H1 (cell line): ENCODE measurements around the gene NLGN4X. TPM values are rescaled to one million over a fixed set of nuclear protein-coding genes. Genes with fewer than 3 reads are reported as not detected.

Experiments
- CTCF ChIA-PET: fragments of 300-600 bp; sonication (Branson Sonifier 250); formaldehyde crosslinking; loops from one replicate; lab custom pipeline; 2021; ENCODE audit not compliant: partially characterized antibody; lab: Charles Lee
- POLR2A ChIA-PET: fragments of 300-600 bp; sonication (Branson Sonifier 250); formaldehyde crosslinking; loops from one replicate; lab custom pipeline; 2021; ENCODE audit warnings: inconsistent platforms; ENCODE audit not compliant: partially characterized antibody; lab: Charles Lee
- DNase-seq, 2 experiments: peaks; one replicate each; pipeline versions ENCODE4 v3.0.0 to v3.0.0-alpha.2; 2010 to 2022; ENCODE audit warnings: low spot score in 2 of 2, low read depth in 1 of 2, mixed read lengths in 1 of 2
- FAIRE-seq: peaks from 2 replicates; lab custom pipeline; 2011; peaks lifted over from hg19 to GRCh38; lab: Jason Lieb, UNC
- H2AFZ ChIP-seq: 2 replicates; pipeline ENCODE4 v1.8.1; 2012; ENCODE audit warnings: low read length, inconsistent platforms
- H2AK5ac ChIP-seq: 2 replicates; pipeline ENCODE4 v1.6.1; 2013; ENCODE audit warnings: low read depth, low read length
- H2BK120ac ChIP-seq: replicated peaks from 2 replicates; pipeline ENCODE3; 2013; ENCODE audit warnings: low read depth, low read length, inconsistent platforms
- H2BK12ac ChIP-seq: 2 replicates; pipeline ENCODE4 v1.6.1; 2013; ENCODE audit warnings: low read depth, low read length
- H2BK15ac ChIP-seq: 2 replicates; pipeline ENCODE4 v1.6.1; 2013; ENCODE audit warnings: low read length
- H2BK20ac ChIP-seq: 2 replicates; pipeline ENCODE4 v1.6.1; 2013; ENCODE audit warnings: low read length
- H2BK5ac ChIP-seq: 2 replicates; pipeline ENCODE4 v1.6.1; 2013; ENCODE audit warnings: low read depth, low read length
- H3K14ac ChIP-seq: 2 replicates; pipeline ENCODE4 v1.6.1; 2013; ENCODE audit warnings: inconsistent platforms; ENCODE audit not compliant: insufficient read length
- H3K18ac ChIP-seq: 2 replicates; pipeline ENCODE4 v1.6.1; 2013; ENCODE audit warnings: low read length; ENCODE audit errors: extremely low read depth
- H3K23ac ChIP-seq: 2 replicates; pipeline ENCODE4 v1.6.1; 2013; ENCODE audit warnings: inconsistent platforms; ENCODE audit not compliant: insufficient read length
- H3K23me2 ChIP-seq: 2 replicates; pipeline ENCODE4 v1.6.1; 2013; ENCODE audit warnings: low read depth, low read length
- H3K27ac ChIP-seq: 2 replicates; pipeline ENCODE4 v1.6.1; 2011; ENCODE audit warnings: low read depth, low read length, inconsistent platforms
- H3K27me3 ChIP-seq, 4 experiments: replicated peaks in 1 of 4; 1 replicate in 1 of 4; 2 replicates in 3 of 4; pipeline versions ENCODE4 v1.6.1 to v1.8.1; 2011 to 2013; ENCODE audit warnings: low read length in 3 of 4, mild to moderate bottlenecking in 3 of 4, inconsistent platforms in 2 of 4, mixed read lengths in 2 of 4, moderate library complexity in 1 of 4; ENCODE audit not compliant: control insufficient read depth in 3 of 4, insufficient read depth in 3 of 4; ENCODE audit errors: extremely low read depth in 1 of 4
- H3K36me3 ChIP-seq, 4 experiments: 2 replicates each; pipeline versions ENCODE4 v1.6.1 to v1.8.1; 2011 to 2013; ENCODE audit warnings: mild to moderate bottlenecking in 4 of 4, low read length in 3 of 4, moderate library complexity in 2 of 4, control low read depth in 1 of 4, inconsistent platforms in 1 of 4; ENCODE audit not compliant: insufficient read depth in 4 of 4, control insufficient read depth in 2 of 4
- H3K4ac ChIP-seq: replicated peaks from 2 replicates; pipeline ENCODE3; 2013; ENCODE audit warnings: low read length, low read depth, mixed read lengths, inconsistent platforms; ENCODE audit not compliant: insufficient read length
- H3K4me1 ChIP-seq, 4 experiments: replicated peaks in 1 of 4; 1 replicate in 1 of 4; 2 replicates in 3 of 4; pipeline versions ENCODE4 v1.6.1 to v1.8.1; 2011 to 2013; ENCODE audit warnings: low read length in 3 of 4, inconsistent platforms in 2 of 4, mixed read lengths in 1 of 4; ENCODE audit not compliant: insufficient read depth in 4 of 4, control insufficient read depth in 3 of 4
- H3K4me2 ChIP-seq, 2 experiments: 2 replicates each; pipeline versions ENCODE4 v1.6.1 to v1.8.1; 2011 to 2013; ENCODE audit warnings: low read depth in 2 of 2, low read length in 2 of 2, control low read depth in 1 of 2, inconsistent platforms in 1 of 2, mild to moderate bottlenecking in 1 of 2; ENCODE audit not compliant: insufficient read depth in 1 of 2
- H3K4me3 ChIP-seq, 4 experiments: fragments of 200-600, 300-600 bp in 1 of 4; sonication (generic), shearing (Covaris generic), sonication (Bioruptor Twin) in 1 of 4; 2 replicates each; pipeline versions ENCODE4 v1.5.1 to v1.8.1; 2011 to 2016; ENCODE audit warnings: low read length in 4 of 4, low read depth in 3 of 4, control low read depth in 2 of 4, inconsistent platforms in 2 of 4, mild to moderate bottlenecking in 2 of 4, mixed read lengths in 1 of 4, moderate library complexity in 1 of 4; ENCODE audit not compliant: insufficient read depth in 2 of 4; ENCODE audit errors: extremely low read depth in 1 of 4
- H3K56ac ChIP-seq: replicated peaks from 2 replicates; pipeline ENCODE3; 2013; ENCODE audit warnings: low read depth, mild to moderate bottlenecking, mixed read lengths, low read length, inconsistent platforms; ENCODE audit not compliant: insufficient read length
- H3K79me1 ChIP-seq: 2 replicates; pipeline ENCODE4 v1.6.1; 2013; ENCODE audit warnings: low read depth, low read length, control low read depth
- H3K79me2 ChIP-seq, 2 experiments: 2 replicates each; pipeline versions ENCODE4 v1.6.1 to v1.8.1; 2012 to 2013; ENCODE audit warnings: low read length in 2 of 2, mild to moderate bottlenecking in 2 of 2, inconsistent platforms in 1 of 2; ENCODE audit not compliant: insufficient read depth in 2 of 2, control insufficient read depth in 1 of 2
- H3K9ac ChIP-seq, 4 experiments: replicated peaks in 1 of 4; 1 replicate in 1 of 4; 2 replicates in 3 of 4; pipeline versions ENCODE4 v1.6.1 to v1.8.1; 2011 to 2013; ENCODE audit warnings: low read depth in 3 of 4, low read length in 3 of 4, control low read depth in 2 of 4, mild to moderate bottlenecking in 2 of 4, moderate library complexity in 2 of 4, inconsistent platforms in 1 of 4; ENCODE audit errors: extremely low read depth in 1 of 4
- H3K9me3 ChIP-seq, 2 experiments: 2 replicates each; pipeline versions ENCODE4 v1.6.1 to v1.8.1; 2012 to 2013; ENCODE audit warnings: mild to moderate bottlenecking in 2 of 2, moderate library complexity in 2 of 2, control low read depth in 1 of 2, inconsistent platforms in 1 of 2, low read depth in 1 of 2, low read length in 1 of 2, mixed read lengths in 1 of 2; ENCODE audit not compliant: insufficient read depth in 2 of 2
- H4K20me1 ChIP-seq, 2 experiments: replicated peaks in 1 of 2; 2 replicates each; pipeline versions ENCODE3 to v1.8.1; 2011 to 2013; ENCODE audit warnings: inconsistent platforms in 2 of 2, low read length in 2 of 2, mild to moderate bottlenecking in 1 of 2; ENCODE audit not compliant: insufficient read depth in 2 of 2, control insufficient read depth in 1 of 2
- H4K5ac ChIP-seq: 2 replicates; pipeline ENCODE4 v1.6.1; 2013; ENCODE audit warnings: low read length, low read depth, mixed read lengths, inconsistent platforms; ENCODE audit not compliant: insufficient read length
- H4K8ac ChIP-seq: 2 replicates; pipeline ENCODE4 v1.8.0; 2013; ENCODE audit warnings: mild to moderate bottlenecking, moderate library complexity, low read length, inconsistent platforms; ENCODE audit not compliant: insufficient read depth; ENCODE audit errors: extremely low read depth
- H4K91ac ChIP-seq: replicated peaks from 2 replicates; pipeline ENCODE3; 2013; ENCODE audit warnings: low read length, mixed read lengths, inconsistent platforms; ENCODE audit not compliant: insufficient read length
- ASH2L ChIP-seq: fragments of 200-600, 300-600 bp; sonication (generic); IDR thresholded peaks from one replicate; pipeline ENCODE4 v1.7.1; 2017; ENCODE audit warnings: low read length
- BCL11A ChIP-seq, 2 experiments: IDR thresholded peaks; one replicate each; pipeline ENCODE4 v1.6.1; 2011; ENCODE audit warnings: low read depth in 2 of 2, low read length in 2 of 2, mild to moderate bottlenecking in 2 of 2
- BRCA1 ChIP-seq: IDR thresholded peaks from 2 replicates; pipeline ENCODE4 v1.6.1; 2012; ENCODE audit warnings: low read depth, low read length, improper control_type of control experiment
- CHD1 ChIP-seq: IDR thresholded peaks from 2 replicates; pipeline ENCODE4 v1.6.1; 2012; ENCODE audit warnings: low read depth, low read length, improper control_type of control experiment
- CTBP2 ChIP-seq: IDR thresholded peaks from 2 replicates; pipeline ENCODE4 v1.7.0; 2011; ENCODE audit warnings: borderline replicate concordance, mild to moderate bottlenecking, moderate library complexity, mixed read lengths, low read length; ENCODE audit not compliant: insufficient read depth, insufficient read length
- EP300 ChIP-seq, 2 experiments: IDR thresholded peaks; 1 replicate in 1 of 2; 2 replicates in 1 of 2; pipeline ENCODE4 v1.6.1; 2011 to 2012; ENCODE audit warnings: low read depth in 2 of 2, low read length in 2 of 2, mild to moderate bottlenecking in 2 of 2, borderline replicate concordance in 1 of 2, inconsistent platforms in 1 of 2, moderate library complexity in 1 of 2
- GTF2F1 ChIP-seq: IDR thresholded peaks from 2 replicates; pipeline ENCODE4 v1.6.1; 2012; ENCODE audit warnings: low read depth, low read length, improper control_type of control experiment, borderline replicate concordance
- NANOG ChIP-seq: IDR thresholded peaks from 2 replicates; pipeline ENCODE4 v1.6.1; 2011; ENCODE audit warnings: low read length, low read depth, mild to moderate bottlenecking, inconsistent platforms; ENCODE audit not compliant: insufficient read depth, poor library complexity, severe bottlenecking
- SIN3A ChIP-seq, 2 experiments: IDR thresholded peaks in 1 of 2; conservative IDR thresholded peaks in 1 of 2; 2 replicates each; pipeline ENCODE4 v1.6.1; 2011 to 2012; ENCODE audit warnings: low read length in 2 of 2, improper control_type of control experiment in 1 of 2, low read depth in 1 of 2, mild to moderate bottlenecking in 1 of 2
- SIX5 ChIP-seq: IDR thresholded peaks from 2 replicates; pipeline ENCODE4 v1.6.1; 2011; ENCODE audit warnings: mild to moderate bottlenecking, low read depth, low read length
- SUZ12 ChIP-seq: fragments of 200-600 bp; sonication (generic); IDR thresholded peaks from 2 replicates; pipeline ENCODE4 v1.6.1; 2012; ENCODE audit warnings: mild to moderate bottlenecking, inconsistent platforms, low read length, moderate library complexity, mixed read lengths
- TCF12 ChIP-seq: IDR thresholded peaks from 2 replicates; pipeline ENCODE4 v1.6.1; 2011; ENCODE audit warnings: low read depth, mild to moderate bottlenecking, low read length
- TEAD4 ChIP-seq: IDR thresholded peaks from 2 replicates; pipeline ENCODE4 v1.6.1; 2012; ENCODE audit warnings: low read depth, low read length, inconsistent platforms, mixed read lengths
- WGBS, 2 experiments: shearing (Covaris generic) in 1 of 2; methylation state at CpG; one replicate each; pipeline versions ENCODE4 v1.1.6 to v1.1.7; 2013 to 2015; ENCODE audit warnings: low lambda C conversion rate in 2 of 2, mixed read lengths in 2 of 2, inconsistent platforms in 1 of 2, low coverage in 1 of 2, missing lambda C conversion rate in 1 of 2; ENCODE audit not compliant: insufficient replicate concordance in 2 of 2, insufficient coverage in 1 of 2, insufficient read length in 1 of 2; ENCODE audit errors: extremely low coverage in 1 of 2, missing lambda C conversion rate in 1 of 2; 5-methylcytosine and 5-hydroxymethylcytosine counted together
- polyA plus RNA-seq, 7 experiments: library from polyadenylated mRNA; depleted of rRNA in 3 of 7; stranded (reverse) in 5 of 7; unstranded in 2 of 7; fragments of >200 nt in 5 of 7; fragments of 200-250 nt in 2 of 7; gene quantifications; 1 replicate in 5 of 7; 2 replicates in 1 of 7; 4 replicates in 1 of 7; pipeline versions ENCODE4 v1.2.1 to v1.2.3, GENCODE V29; 2011 to 2013; ENCODE audit warnings: missing spikeins in 2 of 7, mixed read lengths in 2 of 7
- total RNA-seq: library from RNA; stranded (reverse); fragmentation: NEBNext Ultra II Directional; extraction: Animal tissue kit (Norgen Biotek cat#: 25700); gene quantifications from 2 replicates; pipeline ENCODE4 v1.2.1, GENCODE V29; 2021
- TF ChIP-seq, protein P1 (sequence below): IDR thresholded peaks from 2 replicates; pipeline ENCODE4 v1.6.1; 2012; ENCODE audit warnings: inconsistent platforms

Gene NLGN4X
- total and polyA plus RNA-seq, 2 of the 8 experiments (the other 6 are each of a cell fraction or from before 2014, with no cell fraction given), result 104 to 124 TPM

DNA sequence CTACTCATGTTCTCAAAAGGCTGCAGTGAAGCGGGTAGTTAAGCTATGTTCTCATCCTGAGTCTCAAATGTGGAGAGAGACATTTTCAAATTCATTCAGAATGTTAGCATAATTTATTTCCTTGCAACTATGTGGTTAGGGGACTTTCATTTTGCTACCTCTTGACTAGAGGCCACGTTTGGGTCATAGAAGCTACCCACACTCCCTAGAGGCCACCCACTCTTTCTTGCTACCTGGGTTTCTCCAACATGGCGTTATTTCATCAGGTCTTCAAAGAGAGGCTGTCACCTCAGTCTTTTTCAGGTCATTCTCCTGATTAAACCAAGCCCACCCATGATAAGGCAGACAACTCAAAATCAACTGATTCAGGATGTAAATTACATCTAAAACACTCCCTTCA, 34.3 kb upstream of the NLGN4X start:
- TF ChIP-seq, protein P1, sequence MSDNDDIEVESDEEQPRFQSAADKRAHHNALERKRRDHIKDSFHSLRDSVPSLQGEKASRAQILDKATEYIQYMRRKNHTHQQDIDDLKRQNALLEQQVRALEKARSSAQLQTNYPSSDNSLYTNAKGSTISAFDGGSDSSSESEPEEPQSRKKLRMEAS, result no peak
- TF ChIP-seq SIX5 (no peak), BCL11A (IDR thresholded peaks at IDR 0.05; ENCODE audit: low read depth in 2 of 2, low read length in 2 of 2) (no peak), BRCA1 (no peak), TCF12 (no peak), GTF2F1 (no peak), NANOG (no peak), ASH2L (no peak), CHD1 (no peak), CTBP2 (no peak), EP300 (IDR thresholded peaks at IDR 0.05; ENCODE audit: borderline replicate concordance in 1 of 2, low read depth in 2 of 2, low read length in 2 of 2) (no peak), SUZ12 (no peak), TEAD4 (no peak), SIN3A (conservative IDR thresholded peaks at IDR 0.05 in 1 of 2, IDR thresholded peaks at IDR 0.05 in 1 of 2; ENCODE audit: low read depth in 1 of 2, low read length in 2 of 2) (no peak)
- WGBS, 2 experiments, result 77% methylated on average over 3 of the region's 3 CpGs; no CpG with 5 or more reads in 1 of the 2 experiments
- no peaks in the 10 kb centered on the region for H3K23me2 ChIP-seq
- H3K23ac ChIP-seq, result no peak overlapping the region
- no peaks in the 10 kb centered on the region for H3K4me1 ChIP-seq
- no peak overlapping the region for H2AFZ ChIP-seq
- no peak overlapping the region for H2BK15ac ChIP-seq
- no peak overlapping the region for H2BK12ac ChIP-seq
- H3K18ac ChIP-seq, result no peak overlapping the region
- H2AK5ac ChIP-seq, result no peak overlapping the region
- H3K4ac ChIP-seq, result no peak overlapping the region
- DNase-seq (no peak), FAIRE-seq (no peak)
- H4K91ac ChIP-seq, result no peak overlapping the region
- H3K14ac ChIP-seq, result no peak overlapping the region
- no peak overlapping the region for H2BK5ac ChIP-seq
- H3K79me1 ChIP-seq, result no peaks in the 10 kb centered on the region
- H4K20me1 ChIP-seq, result no peaks in the 10 kb centered on the region
- no peaks in the 10 kb centered on the region for H3K9me3 ChIP-seq
- H3K4me2 ChIP-seq, result no peak overlapping the region
- H3K9ac ChIP-seq, result no peak overlapping the region
- no peak overlapping the region for H2BK120ac ChIP-seq
- ChIA-PET CTCF (no interaction called here), POLR2A (no interaction called here)
- no peaks in the 10 kb centered on the region for H3K36me3 ChIP-seq
- H3K4me3 ChIP-seq, result no peak overlapping the region
- H4K5ac ChIP-seq, result no peak overlapping the region
- H4K8ac ChIP-seq, result no peak overlapping the region
- no peak overlapping the region for H3K56ac ChIP-seq
- H2BK20ac ChIP-seq, result no peak overlapping the region
- no peaks in the 10 kb centered on the region for H3K27me3 ChIP-seq
- H3K79me2 ChIP-seq, result no peaks in the 10 kb centered on the region
- no peak overlapping the region for H3K27ac ChIP-seq
